ENCODE measurements around the gene BHLHE40. TPM values are rescaled to one million over a fixed set of nuclear protein-coding genes. Genes with fewer than 3 reads are reported as not detected.

BHLHE40 gene
- total RNA-seq, 4 donors from 2014 or later = 124 to 194 (median 153) TPM

GRCh38 chr3:4938281-4938982, 40.8 kb upstream of the BHLHE40 start:
- DNase-seq = no peak
- no peaks in the 10 kb centered on the region for H3K36me3 ChIP-seq
- H3K27ac ChIP-seq = no peak overlapping the region
- no peaks in the 10 kb centered on the region for H3K4me1 ChIP-seq
- TF ChIP-seq CTCF (IDR thresholded peaks at IDR 0.05) (no peak), POLR2A (IDR thresholded peaks at IDR 0.05) (no peak)
- 67 to 76% methylated on average over 3 of the region's 3 CpGs for WGBS, 2 donors
- intact Hi-C loops (cut with DNase I) = no loop called here
- H3K27me3 ChIP-seq = no peaks in the 10 kb centered on the region
- no peak overlapping the region for H3K4me3 ChIP-seq
- H3K9me3 ChIP-seq = no peaks in the 10 kb centered on the region

- no peaks in the 10 kb centered on the region for H3K4me1 ChIP-seq
- 75 to 76% methylated on average over 2 to 3 of the region's 3 CpGs for WGBS, 2 donors
- H3K9me3 ChIP-seq = no peaks in the 10 kb centered on the region
- H3K36me3 ChIP-seq = no peaks in the 10 kb centered on the region
- no peaks in the 10 kb centered on the region for H3K27me3 ChIP-seq
- TF ChIP-seq CTCF (IDR thresholded peaks at IDR 0.05) (no peak), POLR2A (IDR thresholded peaks at IDR 0.05) (no peak)
- intact Hi-C loops (cut with DNase I) = no loop called here
- no peak overlapping the region for H3K4me3 ChIP-seq
- DNase-seq = no peak
- H3K27ac ChIP-seq = no peak overlapping the region
Observed at GRCh38 chr3:4939276-4939675, 40.0 kb upstream of the BHLHE40 start.

GRCh38 chr3:4940985-4941384, 38.3 kb upstream of the BHLHE40 start:
- Histone ChIP-seq H3K27ac (no peak overlapping the region), H3K9me3 (no peaks in the 10 kb centered on the region), H3K36me3 (no peaks in the 10 kb centered on the region), H3K4me1 (no peaks in the 10 kb centered on the region), H3K4me3 (no peak overlapping the region), H3K27me3 (no peaks in the 10 kb centered on the region)
- DNase-seq = no peak
- WGBS, 2 donors = 92 to 94% methylated on average over 4 of the region's 4 CpGs
- TF ChIP-seq POLR2A (IDR thresholded peaks at IDR 0.05) (no peak), CTCF (IDR thresholded peaks at IDR 0.05) (no peak)
- intact Hi-C loops (cut with DNase I) = no loop called here

- no peaks in the 10 kb centered on the region for H3K27me3 ChIP-seq
- no peak overlapping the region for H3K27ac ChIP-seq
- H3K9me3 ChIP-seq = no peaks in the 10 kb centered on the region
- no peak overlapping the region for H3K4me3 ChIP-seq
- DNase-seq = no peak
- 88 to 94% methylated on average over 1 of the region's 1 CpG for WGBS, 2 donors
- no peak for TF ChIP-seq POLR2A (IDR thresholded peaks at IDR 0.05)
- TF ChIP-seq CTCF (IDR thresholded peaks at IDR 0.05) = peak in 1 of 6 experiments; percentile 21
- no peaks in the 10 kb centered on the region for H3K36me3 ChIP-seq
- intact Hi-C loops (cut with DNase I) = no loop called here
- no peaks in the 10 kb centered on the region for H3K4me1 ChIP-seq
Observed at GRCh38 chr3:4943549-4943948, 35.7 kb upstream of the BHLHE40 start.

GRCh38 chr3:4945324-4945723, 33.9 kb upstream of the BHLHE40 start:
- H3K27ac ChIP-seq = no peak overlapping the region
- H3K9me3 ChIP-seq = no peaks in the 10 kb centered on the region
- DNase-seq = no peak
- intact Hi-C loops (cut with DNase I) = no loop called here
- peaks cover 0 to 12% (median 3%) of the 10 kb centered on the region in 3 donors for H3K4me1 ChIP-seq
- TF ChIP-seq CTCF (IDR thresholded peaks at IDR 0.05) = no peak
- no peak for TF ChIP-seq POLR2A (IDR thresholded peaks at IDR 0.05)
- 83 to 88% methylated on average over 10 of the region's 10 CpGs for WGBS, 2 donors
- H3K36me3 ChIP-seq = no peaks in the 10 kb centered on the region
- no peak overlapping the region for H3K4me3 ChIP-seq
- H3K27me3 ChIP-seq = no peaks in the 10 kb centered on the region
